ENCODE data around the gene HSF2BP.
"Not testable (repeated sequence)": the region's sequence is repeated elsewhere in the genome, so short reads cannot be mapped to it uniquely, and the experiment has no call there.

Gene HSF2BP

GRCh38 chr21:43596616-43597015 lies 62.7 kb downstream of the HSF2BP start:
- DNase-seq: no peak

DNA sequence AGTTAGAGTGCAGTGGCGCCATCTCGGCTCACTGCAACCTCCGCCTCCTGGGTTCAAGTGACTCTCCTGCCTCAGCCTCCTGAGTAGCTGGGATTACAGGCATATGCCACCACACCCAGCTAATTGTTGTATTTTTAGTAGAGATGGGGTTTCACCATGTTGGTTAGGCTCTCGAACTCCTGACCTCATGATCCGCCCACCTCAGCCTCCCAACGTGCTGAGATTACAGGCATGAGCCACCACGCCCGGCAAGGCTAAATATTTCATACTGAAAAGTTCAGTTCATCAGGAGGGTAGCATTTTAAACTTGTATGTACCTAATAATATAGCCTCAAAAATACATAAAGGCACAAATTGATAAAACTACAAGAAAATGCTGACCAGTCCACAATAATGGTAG lies 63.5 kb downstream of the HSF2BP start:
- DNase-seq: not testable (repeated sequence)

GRCh38 chr21:43593078-43593477 lies 66.2 kb downstream of the HSF2BP start:
- DNase-seq: no peak

DNA sequence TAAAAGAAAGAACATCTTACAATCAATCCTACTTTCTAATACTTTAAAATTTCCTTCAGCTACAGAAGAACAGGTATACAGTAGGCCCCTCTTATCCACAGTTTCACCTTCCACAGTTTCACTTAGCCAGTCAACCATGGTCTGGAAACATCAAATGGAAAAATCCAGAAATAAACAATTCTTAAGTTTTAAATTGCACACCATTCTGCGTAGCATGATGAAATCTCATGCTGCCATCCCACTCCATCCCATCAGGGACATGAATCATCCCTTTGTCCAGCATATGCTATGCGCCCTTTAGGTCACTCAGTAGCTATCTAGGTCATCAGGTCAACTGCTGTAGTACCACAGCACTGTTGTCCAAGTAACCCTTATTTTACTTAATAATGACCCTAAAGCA lies 67.7 kb downstream of the HSF2BP start:
- DNase-seq: no peak

GRCh38 chr21:43590194-43590593 lies 69.1 kb downstream of the HSF2BP start:
- no peak for DNase-seq

- no peak for DNase-seq
These were observed 70.3 kb downstream of the HSF2BP start for GRCh38 chr21:43588957-43589356.

GRCh38 chr21:43585924-43586413 lies 73.3 kb downstream of the HSF2BP start:
- no peak for DNase-seq

DNA sequence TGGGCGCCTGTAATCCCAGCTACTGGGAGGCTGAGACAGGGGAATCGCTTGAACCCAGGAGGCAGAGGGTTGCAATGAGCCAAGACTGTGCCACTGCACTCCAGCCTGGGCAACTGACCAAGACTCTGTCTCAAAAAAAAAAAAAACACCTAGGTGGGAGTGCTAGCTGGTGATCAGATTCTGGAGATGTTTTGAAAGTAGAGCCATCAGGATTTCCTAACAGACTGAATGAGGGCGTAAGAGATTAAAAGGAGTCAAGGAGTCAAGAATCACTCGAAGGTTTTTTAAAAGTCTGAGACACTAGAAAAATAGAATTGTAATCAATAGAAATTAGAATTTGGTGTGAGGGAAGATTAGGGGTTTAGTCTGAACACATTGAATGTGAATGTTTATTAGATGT lies 73.8 kb downstream of the HSF2BP start:
- no peak for DNase-seq

DNA sequence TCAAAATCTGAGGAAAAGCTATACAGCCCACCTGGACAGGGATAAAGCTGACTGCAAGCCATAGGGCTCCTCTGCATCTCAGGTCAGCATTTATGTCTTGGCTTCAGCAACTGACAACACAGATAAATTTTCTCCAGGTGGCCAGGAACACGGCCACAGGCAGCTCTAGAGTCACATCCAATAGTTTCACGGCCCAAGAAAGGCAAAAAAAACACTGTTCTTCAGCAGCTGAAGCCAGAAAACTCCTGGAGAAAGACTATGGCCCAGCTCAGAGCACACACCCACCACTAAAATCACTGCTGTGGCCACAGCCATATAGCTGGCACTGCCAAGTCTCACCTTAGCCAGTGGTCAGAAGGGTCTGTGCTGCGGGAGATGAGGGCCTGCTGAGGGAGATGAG lies 77.8 kb downstream of the HSF2BP start:
- DNase-seq: no peak

DNA sequence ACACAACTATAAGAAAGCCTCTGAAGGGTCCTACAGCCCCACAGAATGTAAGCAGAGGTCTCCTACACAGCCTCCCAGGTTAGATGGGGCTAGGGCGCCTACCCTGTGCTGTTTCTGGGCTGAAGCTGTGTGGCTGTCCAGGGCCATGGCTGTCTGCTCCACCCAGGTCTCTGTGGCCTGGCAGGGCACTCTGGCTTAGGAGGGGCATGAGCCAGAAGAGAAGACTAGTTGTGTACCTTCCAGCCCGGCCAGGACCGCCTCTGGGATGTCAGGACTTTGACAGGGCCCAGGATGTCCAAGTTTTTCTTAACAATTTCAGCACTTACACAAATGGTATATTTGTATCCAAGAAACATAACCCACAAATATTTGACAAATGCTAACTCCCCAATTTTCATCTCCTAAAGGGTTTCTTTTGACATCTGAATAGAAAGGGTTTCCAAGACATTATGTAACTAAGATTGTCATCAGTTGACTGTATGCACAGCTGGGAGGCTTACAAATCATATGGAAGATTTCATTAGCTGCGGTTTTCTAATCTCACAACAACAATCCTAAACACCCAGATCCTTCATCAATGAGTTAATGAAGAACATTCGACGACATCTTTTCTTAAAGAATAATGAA lies 80.5 kb downstream of the HSF2BP start:
- DNase-seq: no peak

DNA sequence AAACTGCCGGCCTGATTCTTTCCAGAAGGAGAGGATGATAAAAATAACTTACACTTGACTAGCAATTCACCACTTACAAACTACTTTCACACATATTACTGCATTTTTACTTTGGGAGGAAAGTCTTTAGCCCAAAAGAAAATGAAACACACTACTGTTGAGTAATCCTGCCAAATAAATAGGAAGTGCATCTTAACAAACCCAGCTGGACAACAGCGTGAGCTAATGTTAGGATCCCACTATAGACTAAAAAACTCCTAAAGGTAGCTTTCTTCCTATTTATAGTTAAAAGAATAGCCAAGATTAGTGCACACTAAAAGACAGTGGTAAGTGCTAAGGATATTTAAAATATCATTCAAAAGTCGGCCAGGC lies 83.8 kb downstream of the HSF2BP start:
- no peak for DNase-seq

DNA sequence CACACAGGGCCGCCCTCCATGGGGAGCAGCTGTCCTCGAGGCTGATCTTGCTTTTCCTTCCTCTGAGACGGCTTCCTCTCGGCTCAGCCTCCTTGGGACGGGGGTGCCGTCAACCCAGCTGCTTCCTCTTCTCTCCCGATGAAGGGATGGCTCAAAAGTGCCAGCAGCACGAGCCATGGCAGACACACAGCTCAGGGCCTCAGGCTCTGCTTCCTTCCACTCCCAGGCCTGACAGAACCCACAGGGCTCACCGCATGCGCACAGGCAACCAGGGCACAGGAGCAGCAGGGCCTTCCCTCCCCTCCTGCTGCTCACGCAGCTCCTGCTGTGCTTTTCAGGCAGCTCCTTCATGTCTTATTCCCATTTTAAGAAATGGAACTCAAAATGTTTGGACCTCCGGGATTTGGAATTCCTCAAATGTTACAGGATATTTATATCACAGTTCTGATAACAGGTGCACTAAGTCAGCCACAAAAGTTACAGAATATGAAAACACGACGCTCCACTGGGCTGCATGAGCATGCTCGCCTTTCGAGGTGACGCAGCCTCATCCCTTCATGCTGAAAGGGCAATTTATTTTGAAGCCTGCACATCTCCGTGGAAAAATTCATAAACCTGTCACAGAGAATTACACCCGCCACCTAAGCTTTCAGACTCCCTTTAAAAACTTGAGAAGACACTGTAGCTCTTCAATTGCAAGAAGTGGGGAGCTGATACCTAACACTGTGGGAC lies 84.4 kb downstream of the HSF2BP start:
- DNase-seq: no peak

DNA sequence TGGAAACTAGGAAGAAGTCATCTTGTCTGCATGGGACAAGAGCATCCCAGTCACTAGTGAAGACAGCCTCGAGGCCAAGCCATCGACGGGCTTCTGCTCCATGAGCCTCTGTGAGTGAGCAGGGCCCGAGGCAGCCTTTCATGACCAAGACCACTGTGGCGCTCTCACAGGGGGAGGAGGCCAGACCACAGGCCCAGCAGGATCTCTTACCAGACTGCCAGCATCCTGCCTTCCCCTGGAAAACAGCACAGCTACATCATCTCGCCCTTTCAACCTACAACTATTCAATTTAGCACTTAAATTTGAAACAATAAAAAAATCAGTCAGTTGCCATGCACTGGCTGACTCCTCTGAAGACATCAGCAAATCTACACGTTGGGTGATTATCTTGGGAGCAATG lies 85.4 kb downstream of the HSF2BP start:
- no peak for DNase-seq

- no peak for DNase-seq
These were observed 86.8 kb downstream of the HSF2BP start for GRCh38 chr21:43572446-43572845.

DNA sequence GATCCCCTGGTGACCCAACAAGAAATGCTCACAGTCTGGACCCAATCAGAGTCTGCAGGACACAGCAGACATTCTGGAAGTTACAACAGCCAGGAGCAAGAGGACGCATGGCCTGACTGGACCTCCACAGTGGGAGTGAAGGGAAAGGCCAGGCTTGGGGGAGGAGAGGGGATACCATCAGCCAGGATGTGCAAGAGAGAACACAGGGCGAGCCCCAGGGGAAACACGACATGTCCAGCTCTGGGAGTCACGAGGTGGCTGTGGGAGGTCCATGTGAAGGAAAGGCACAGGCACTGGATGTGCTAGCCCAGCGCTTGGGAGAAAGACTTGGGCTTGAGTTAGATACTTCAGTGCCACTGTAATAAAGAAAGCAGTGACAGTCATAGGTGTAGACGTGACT lies 87.3 kb downstream of the HSF2BP start:
- DNase-seq: no peak

DNA sequence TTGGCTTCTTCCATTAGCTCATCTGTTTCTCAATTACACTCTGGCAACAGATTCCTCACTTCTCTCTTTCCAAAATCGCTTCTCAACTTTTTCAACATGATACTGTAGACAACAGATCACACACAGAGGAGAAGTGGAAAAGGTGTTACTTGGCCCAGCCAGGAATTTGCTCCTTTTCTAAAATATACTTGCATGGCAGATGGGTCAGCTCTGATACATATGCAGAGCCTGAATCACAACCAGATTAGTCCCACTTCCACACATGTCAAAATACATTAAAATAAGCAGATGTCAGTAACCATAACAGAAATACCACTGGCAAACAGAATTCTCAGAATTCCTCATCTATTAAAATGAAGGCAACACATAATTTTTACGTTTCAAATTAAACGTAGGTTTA lies 89.1 kb downstream of the HSF2BP start:
- not testable (repeated sequence) for DNase-seq

- not testable (repeated sequence) for DNase-seq
These were observed 96.8 kb downstream of the HSF2BP start for GRCh38 chr21:43562451-43562850.

DNA sequence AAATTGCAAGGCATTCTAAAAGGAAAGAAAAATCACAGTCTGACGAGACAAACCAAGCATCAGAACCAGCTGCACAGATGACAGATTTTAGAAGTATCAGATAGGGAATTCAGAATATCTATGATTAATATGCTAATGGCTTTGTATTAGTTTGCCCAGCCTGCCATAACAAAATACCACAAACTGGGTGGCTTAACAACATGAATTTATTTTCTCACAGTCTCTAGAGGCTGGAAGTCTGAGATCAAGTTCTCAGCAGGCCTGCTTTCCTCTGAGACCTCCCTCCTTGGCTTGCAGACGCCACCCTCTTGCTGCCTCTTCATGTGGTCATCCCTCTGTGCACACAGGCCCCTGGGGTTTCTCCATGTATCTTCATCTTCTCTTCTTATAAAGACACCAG lies 118.7 kb downstream of the HSF2BP start:
- DNase-seq: not testable (repeated sequence)

GRCh38 chr21:43522495-43523131 lies 136.7 kb downstream of the HSF2BP start:
- DNase-seq: not testable (repeated sequence)

DNA sequence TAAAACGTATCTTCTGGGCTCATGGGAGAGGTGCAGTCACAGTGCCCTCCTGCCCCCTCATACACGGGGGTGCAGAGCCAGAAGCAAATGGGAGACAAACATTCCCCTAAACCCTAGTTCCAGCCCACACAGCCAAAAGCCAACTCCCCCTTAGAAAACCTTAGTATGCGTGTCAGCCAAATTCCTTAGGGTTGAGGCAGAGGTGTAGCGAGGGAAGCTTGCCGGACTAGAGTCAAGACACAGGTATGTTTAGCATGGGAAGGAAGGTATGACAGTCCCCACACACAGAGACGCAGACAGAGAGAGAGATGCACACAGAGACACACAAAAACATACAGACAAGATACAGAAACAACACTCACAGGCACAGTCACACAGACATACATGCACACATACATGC lies 141.6 kb downstream of the HSF2BP start:
- not testable (repeated sequence) for DNase-seq

DNA sequence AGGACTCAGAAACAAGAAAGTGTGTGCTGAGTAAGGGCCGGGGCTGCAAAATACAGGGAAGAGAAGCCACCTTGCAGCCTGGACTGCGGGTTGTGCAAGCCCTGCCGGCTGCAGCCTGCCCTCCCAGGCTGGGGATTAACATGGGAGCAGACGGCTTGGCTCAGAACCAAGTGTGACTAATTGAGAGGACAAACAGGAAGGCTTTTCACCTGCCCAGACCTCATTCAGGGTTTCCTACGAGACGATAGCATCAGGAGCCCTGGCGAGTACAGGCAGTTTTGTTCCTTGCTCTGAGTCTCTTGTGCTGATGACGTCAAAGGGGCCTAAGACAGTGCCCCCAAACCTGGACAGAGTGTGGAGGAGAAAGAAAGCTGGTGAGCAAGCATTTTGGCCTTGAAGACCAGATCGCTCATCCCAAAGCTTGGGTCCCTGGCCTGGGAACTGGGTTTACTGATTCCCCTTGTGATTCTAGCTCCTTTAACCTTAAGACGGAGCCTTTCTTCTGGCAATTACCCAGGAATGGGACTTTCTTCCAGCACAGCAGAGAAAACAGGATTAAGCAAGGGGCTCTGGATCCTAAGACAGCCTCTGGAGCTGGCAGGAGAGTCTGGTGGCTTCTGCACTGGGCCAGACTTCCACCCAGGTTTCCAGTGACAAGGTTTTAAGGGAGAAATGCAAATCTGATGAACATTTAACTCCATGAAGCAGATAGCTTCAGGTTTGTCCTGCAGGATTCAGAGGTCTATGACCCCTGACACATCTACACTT lies 142.2 kb downstream of the HSF2BP start:
- not testable (repeated sequence) for DNase-seq

DNA sequence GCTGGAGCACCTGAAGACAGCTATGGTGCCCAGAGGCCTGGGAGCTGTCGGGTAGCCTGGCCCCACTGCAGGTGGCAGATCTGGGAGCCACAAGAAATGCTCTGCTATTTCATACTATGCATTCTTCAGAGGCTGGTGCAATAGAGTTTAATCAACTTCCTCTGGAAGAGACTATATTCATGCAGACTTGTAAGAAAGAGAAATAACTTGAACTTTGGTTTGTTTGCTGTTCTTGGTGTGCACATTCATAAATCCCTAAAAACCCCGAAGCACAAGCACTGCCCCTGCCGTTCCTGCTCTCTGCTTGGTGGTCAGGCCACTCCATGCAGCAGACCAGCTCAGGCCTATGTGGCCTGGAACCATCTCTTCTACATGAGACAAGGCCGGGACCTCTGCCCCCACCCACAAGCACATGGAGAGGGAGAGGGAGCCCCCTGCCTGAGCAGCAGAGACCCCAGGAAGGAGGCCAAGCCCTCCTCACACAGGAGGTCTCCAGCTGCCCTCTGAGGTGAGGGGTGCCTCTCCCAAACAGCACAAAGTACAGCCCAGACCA lies 142.9 kb downstream of the HSF2BP start:
- DNase-seq: not testable (repeated sequence)

GRCh38 chr21:43514834-43515233 lies 144.5 kb downstream of the HSF2BP start:
- DNase-seq: not testable (repeated sequence)
